KMS-11 (cell line): ENCODE results near the gene TACC3.

Experiments used
- H2AFZ ChIP-seq: fragments of 200-600 bp; sonication (generic); 2 replicates; pipeline ENCODE4 v1.6.1; 2016; ENCODE audit warnings: antibody characterized with exemption, mixed run types, low read depth
- H3K27ac ChIP-seq: fragments of 200-600 bp; sonication (generic); 2 replicates; pipeline ENCODE4 v1.6.1; 2016; ENCODE audit warnings: mild to moderate bottlenecking, mixed run types
- H3K27me3 ChIP-seq: fragments of 200-600 bp; sonication (generic); 2 replicates; pipeline ENCODE4 v1.6.1; 2017; ENCODE audit warnings: mild to moderate bottlenecking, low read depth, mixed run types, moderate library complexity; ENCODE audit not compliant: insufficient read depth
- H3K36me3 ChIP-seq: fragments of 200-600 bp; sonication (generic); 2 replicates; pipeline ENCODE4 v1.6.1; 2017; ENCODE audit warnings: mild to moderate bottlenecking, mixed run types; ENCODE audit not compliant: insufficient read depth
- H3K4me1 ChIP-seq: fragments of 200-600 bp; sonication (generic); 2 replicates; pipeline ENCODE4 v1.6.1; 2016; ENCODE audit warnings: mild to moderate bottlenecking, low read depth, mixed run types; ENCODE audit not compliant: poor library complexity, severe bottlenecking
- H3K4me2 ChIP-seq: fragments of 200-600 bp; sonication (generic); 2 replicates; pipeline ENCODE4 v1.7.0; 2016; ENCODE audit warnings: mild to moderate bottlenecking, mixed run types
- H3K4me3 ChIP-seq: fragments of 200-600 bp; sonication (generic); IDR thresholded peaks from 2 replicates; pipeline ENCODE4 v1.6.1; 2017; ENCODE audit warnings: low read depth, low read length, mixed read lengths; ENCODE audit not compliant: insufficient read depth
- H3K79me2 ChIP-seq: fragments of 200-600 bp; sonication (generic); 2 replicates; pipeline ENCODE4 v1.6.1; 2016; ENCODE audit warnings: low read depth, mixed run types; ENCODE audit not compliant: insufficient read depth
- H3K9ac ChIP-seq: fragments of 200-600 bp; sonication (generic); 2 replicates; pipeline ENCODE4 v1.6.1; 2016; ENCODE audit warnings: mild to moderate bottlenecking, mixed run types
- H4K20me1 ChIP-seq: fragments of 200-600 bp; sonication (generic); 2 replicates; pipeline ENCODE4 v1.6.1; 2016; ENCODE audit warnings: mild to moderate bottlenecking, mixed run types; ENCODE audit not compliant: insufficient read depth
- CTCF ChIP-seq: fragments of 200-600 bp; sonication (generic); conservative IDR thresholded peaks from 2 replicates; pipeline ENCODE4 v1.6.1; 2017; ENCODE audit warnings: low read depth, mild to moderate bottlenecking, antibody characterized with exemption, low read length, moderate library complexity, mixed read lengths

The TACC3 gene

GRCh38 chr4:1746919-1747602 lies 25.7 kb downstream of the TACC3 start:
- Histone ChIP-seq H3K4me3 (no peak overlapping the region), H3K27me3 (no peaks in the 10 kb centered on the region), H3K4me2 (no peak overlapping the region), H3K27ac (no peak overlapping the region), H3K9ac (no peak overlapping the region), H3K79me2 (no peaks in the 10 kb centered on the region), H2AFZ (no peak overlapping the region), H3K36me3 (no peaks in the 10 kb centered on the region), H4K20me1 (no peaks in the 10 kb centered on the region), H3K4me1 (no peaks in the 10 kb centered on the region)
- no peak for TF ChIP-seq CTCF

- H3K27me3 ChIP-seq = no peaks in the 10 kb centered on the region
- H3K4me1 ChIP-seq = no peaks in the 10 kb centered on the region
- no peaks in the 10 kb centered on the region for H3K36me3 ChIP-seq
- H4K20me1 ChIP-seq = no peaks in the 10 kb centered on the region
- H3K4me2 ChIP-seq = no peak overlapping the region
- no peak overlapping the region for H3K9ac ChIP-seq
- TF ChIP-seq CTCF = no peak
- no peaks in the 10 kb centered on the region for H3K79me2 ChIP-seq
- no peak overlapping the region for H3K27ac ChIP-seq
- H3K4me3 ChIP-seq = no peak overlapping the region
- H2AFZ ChIP-seq = no peak overlapping the region
Observed at GRCh38 chr4:1747603-1747967, 26.3 kb downstream of the TACC3 start.

- no peaks in the 10 kb centered on the region for H3K27me3 ChIP-seq
- H3K79me2 ChIP-seq = no peaks in the 10 kb centered on the region
- TF ChIP-seq CTCF = peak; percentile 63
- H3K36me3 ChIP-seq = no peaks in the 10 kb centered on the region
- no peaks in the 10 kb centered on the region for H3K4me1 ChIP-seq
- H4K20me1 ChIP-seq = no peaks in the 10 kb centered on the region
- H3K4me2 ChIP-seq = peak overlapping the region; percentile 33
- no peak overlapping the region for H3K27ac ChIP-seq
- no peak overlapping the region for H3K9ac ChIP-seq
- H2AFZ ChIP-seq = 0 out of 2 replicates have a peak overlapping the region, but pooled peaks have one; percentile 18
- H3K4me3 ChIP-seq = no peak overlapping the region
Observed at GRCh38 chr4:1748465-1748995, 27.2 kb downstream of the TACC3 start.

GRCh38 chr4:1749370-1749769 lies 28.0 kb downstream of the TACC3 start:
- Histone ChIP-seq H3K27me3 (no peaks in the 10 kb centered on the region), H3K9ac (no peak overlapping the region), H3K4me3 (no peak overlapping the region), H3K79me2 (no peaks in the 10 kb centered on the region), H2AFZ (no peak overlapping the region), H3K4me2 (no peak overlapping the region), H3K4me1 (no peaks in the 10 kb centered on the region), H3K36me3 (no peaks in the 10 kb centered on the region), H4K20me1 (no peaks in the 10 kb centered on the region), H3K27ac (no peak overlapping the region)
- TF ChIP-seq CTCF = no peak
